GM12878 (cell line): ENCODE measurements around the gene OGFRL1. TPM values are rescaled to one million over a fixed set of nuclear protein-coding genes. Genes with fewer than 3 reads are reported as not detected.

ENCODE experiments used
- ATAC-seq: fragments of 200-7000 bp; cut with Tn5 transposase; 3 replicates; pipeline ENCODE4 v1.9.1; 2020; ENCODE audit warnings: mild to moderate bottlenecking, moderate library complexity
- BruUV-seq: library from RNA; stranded (reverse); fragments of 400-500 nt; replicated peaks from 2 replicates; lab custom pipeline; 2021; lab: Mats Ljungman, UMichigan
- CTCF ChIA-PET: fragments of 300-600 bp; sonication (Branson Sonifier 250); formaldehyde crosslinking; extraction: SDS; loops from one replicate; lab custom pipeline; 2021; ENCODE audit warnings: inconsistent platforms; lab: Yijun Ruan, JAX
- POLR2A ChIA-PET: fragments of 350-600 bp; formaldehyde crosslinking; extraction: SDS; loops from one replicate; lab custom pipeline; 2021; ENCODE audit warnings: inconsistent platforms; lab: Charles Lee
- RAD21 ChIA-PET: fragments of 300-600 bp; sonication (Branson Sonifier 250); formaldehyde crosslinking; loops from one replicate; lab custom pipeline; 2023; ENCODE audit warnings: antibody characterized with exemption; ENCODE audit not compliant: unreplicated experiment; lab: Charles Lee
- SMC1A ChIA-PET: fragments of 300-600 bp; sonication (Branson Sonifier 250); formaldehyde crosslinking; loops from one replicate; lab custom pipeline; 2023; ENCODE audit not compliant: unreplicated experiment, uncharacterized antibody; lab: Charles Lee
- DNase-seq: peaks from one replicate; pipeline ENCODE4 v3.0.0-alpha.2; 2011; ENCODE audit warnings: low read depth, low spot score
- FAIRE-seq: peaks from 3 replicates; lab custom pipeline; 2011; peaks lifted over from hg19 to GRCh38; lab: Jason Lieb, UNC
- H2AFZ ChIP-seq: 2 replicates; pipeline ENCODE4 v1.6.0; 2011; ENCODE audit warnings: low read depth, low read length, control low read depth; ENCODE audit not compliant: control insufficient read depth
- H3K27ac ChIP-seq: 2 replicates; pipeline ENCODE4 v1.5.1; 2011; ENCODE audit warnings: control low read depth; ENCODE audit not compliant: control insufficient read depth, insufficient read depth
- H3K27me3 ChIP-seq, 2 experiments: replicated peaks in 1 of 2; 2 replicates each; pipeline versions ENCODE4 v1.6.0 to v1.6.1; 2011; ENCODE audit warnings: low read length in 1 of 2; ENCODE audit not compliant: control insufficient read depth in 2 of 2, insufficient read depth in 2 of 2
- H3K36me3 ChIP-seq, 2 experiments: 2 replicates each; pipeline ENCODE4 v1.5.1; 2011; ENCODE audit warnings: low read length in 1 of 2; ENCODE audit not compliant: control insufficient read depth in 2 of 2, insufficient read depth in 2 of 2
- H3K4me1 ChIP-seq: 2 replicates; pipeline ENCODE4 v1.6.1; 2011; ENCODE audit warnings: mild to moderate bottlenecking, low read length, moderate library complexity, mixed read lengths; ENCODE audit not compliant: control insufficient read depth, insufficient read depth
- H3K4me2 ChIP-seq: 2 replicates; pipeline ENCODE4 v1.6.0; 2011; ENCODE audit warnings: control low read depth; ENCODE audit not compliant: control insufficient read depth, insufficient read depth
- H3K4me3 ChIP-seq: fragments of 200-600 bp; sonication (generic); 2 replicates; pipeline ENCODE4 v1.5.1; 2016
- H3K79me2 ChIP-seq: 2 replicates; pipeline ENCODE4 v1.6.0; 2011; ENCODE audit warnings: low read length; ENCODE audit not compliant: control insufficient read depth, insufficient read depth
- H3K9ac ChIP-seq: 2 replicates; pipeline ENCODE4 v1.8.0; 2011; ENCODE audit warnings: low read length, control low read depth, mixed read lengths; ENCODE audit not compliant: control insufficient read depth, insufficient read depth
- H3K9me3 ChIP-seq: replicated peaks from 3 replicates; pipeline ENCODE4 v1.5.1; 2011; ENCODE audit warnings: mild to moderate bottlenecking, low read length; ENCODE audit not compliant: control insufficient read depth, insufficient read depth
- H4K20me1 ChIP-seq: 2 replicates; pipeline ENCODE4 v1.6.0; 2011; ENCODE audit not compliant: control insufficient read depth, insufficient read depth
- EED ChIP-seq: sonication (generic); IDR thresholded peaks from 2 replicates; pipeline ENCODE4 v1.6.1; 2016; ENCODE audit warnings: antibody characterized with exemption, low read depth
- FOXM1 ChIP-seq: IDR thresholded peaks from 2 replicates; pipeline ENCODE4 v1.6.1; 2012; ENCODE audit warnings: low read depth, mild to moderate bottlenecking, inconsistent platforms, low read length, moderate library complexity
- HSF1 ChIP-seq: fragments of 150-350 bp; IDR thresholded peaks from 2 replicates; pipeline ENCODE4 v1.6.1; 2014; ENCODE audit warnings: mild to moderate bottlenecking, low read depth, low read length
- MXI1 ChIP-seq: fragments of 150-350 bp; IDR thresholded peaks from 2 replicates; pipeline ENCODE4 v1.6.1; 2011; ENCODE audit warnings: low read depth, mild to moderate bottlenecking, inconsistent platforms, low read length, improper control_type of control experiment
- MYB ChIP-seq: fragments of 150-350 bp; IDR thresholded peaks from 2 replicates; pipeline ENCODE4 v1.6.1; 2014; ENCODE audit warnings: mild to moderate bottlenecking, low read depth, low read length, borderline replicate concordance
- RBBP5 ChIP-seq: fragments of 200-600 bp; sonication (generic); conservative IDR thresholded peaks from 2 replicates; pipeline ENCODE4 v1.6.1; 2016
- RELA ChIP-seq: fragments of 450-650 bp; IDR thresholded peaks from 2 replicates; pipeline ENCODE4 v1.8.0; 2014; ENCODE audit warnings: borderline replicate concordance; ENCODE audit not compliant: partially characterized antibody
- SMAD1 ChIP-seq: fragments of 450-650 bp; IDR thresholded peaks from 2 replicates; pipeline ENCODE4 v1.6.1; 2018; ENCODE audit warnings: mild to moderate bottlenecking, low read depth; ENCODE audit not compliant: partially characterized antibody
- SMAD5 ChIP-seq: IDR thresholded peaks from 2 replicates; pipeline ENCODE4 v1.6.1; 2016; ENCODE audit warnings: antibody characterized with exemption, low read depth
- SUZ12 ChIP-seq: fragments of 200-600 bp; sonication (generic); IDR thresholded peaks from one replicate; pipeline ENCODE4 v1.6.1; 2018; ENCODE audit warnings: antibody characterized with exemption, mild to moderate bottlenecking; ENCODE audit not compliant: unreplicated experiment
- TAF1 ChIP-seq: IDR thresholded peaks from 2 replicates; pipeline ENCODE4 v1.6.1; 2011; ENCODE audit warnings: mild to moderate bottlenecking, low read depth, low read length, borderline replicate concordance
- ZBTB40 ChIP-seq: fragments of 450-650 bp; IDR thresholded peaks from 2 replicates; pipeline ENCODE4 v1.6.1; 2016; ENCODE audit warnings: mild to moderate bottlenecking, moderate library complexity, borderline replicate concordance
- ZNF207 ChIP-seq: fragments of 450-650 bp; IDR thresholded peaks from 2 replicates; pipeline ENCODE4 v1.6.1; 2014; ENCODE audit warnings: antibody characterized with exemption, mild to moderate bottlenecking, borderline replicate concordance
- WGBS: methylation state at CpG from one replicate; pipeline ENCODE4 v1.1.6; 2016; ENCODE audit warnings: low lambda C conversion rate; ENCODE audit not compliant: insufficient replicate concordance, insufficient coverage; ENCODE audit errors: missing lambda C conversion rate; 5-methylcytosine and 5-hydroxymethylcytosine counted together
- in situ Hi-C: fragments of 300-500 bp; cut with MboI; formaldehyde crosslinking; loops from 9 replicates; pipeline ENCODE4 v1.14.3; 2018; ENCODE audit warnings: mixed read lengths
- intact Hi-C: fragments of 100-400 bp; cut with micrococcal nuclease; formaldehyde crosslinking; loops from one replicate; pipeline ENCODE4 v1.14.2; 2022; ENCODE audit not compliant: unreplicated experiment
- polyA plus RNA-seq, 11 experiments: library from polyadenylated mRNA; depleted of rRNA in 4 of 11; unstranded in 6 of 11; stranded (reverse) in 5 of 11; fragments of >200 nt; fragmentation: Nextera tagmentation in 4 of 11; fragmentation: Illumina TruSeq in 1 of 11; extraction: Ambion mirVana in 4 of 11; extraction: Trizol in 1 of 11; gene quantifications; 1 replicate in 1 of 11; 2 replicates in 10 of 11; pipeline versions ENCODE4 v1.2.1 to v1.2.3, GENCODE V29; 2011 to 2016; ENCODE audit warnings: inconsistent platforms in 2 of 11, missing spikeins in 2 of 11, low read depth in 1 of 11
- total RNA-seq, 4 experiments: library from RNA; depleted of rRNA in 3 of 4; stranded (reverse); fragments of >200 nt in 3 of 4; fragmentation: Illumina TruSeq in 1 of 4; extraction: Trizol in 1 of 4; gene quantifications; 2 replicates each; pipeline versions ENCODE4 v1.2.1 to v1.2.3, GENCODE V29; 2013 to 2021

OGFRL1 gene
- total and polyA plus RNA-seq, 10 of the 15 experiments (the other 5 are each of a cell fraction or from before 2014, with no cell fraction given), result 0.24 to 5.8 (median 2.3) TPM

- SMC1A ChIA-PET, result interaction anchor here (0.9 kb wide), 1 partner anchor 86 kb away, joined by 3 read pairs; no protein-coding TSS in a partner anchor
- no peaks in the 10 kb centered on the region for H3K4me1 ChIP-seq
- H3K9me3 ChIP-seq, result no peaks in the 10 kb centered on the region
- CTCF ChIA-PET, result no interaction called here
- in situ Hi-C loops, result no loop called here
- BruUV-seq, result no TSS peak
- TF ChIP-seq SUZ12, result no peak
- no peak for TF ChIP-seq RELA
- TF ChIP-seq HSF1, result no peak
- no peak for TF ChIP-seq SMAD5
- TF ChIP-seq FOXM1, result no peak
- ATAC-seq (no peak), DNase-seq (no peak), FAIRE-seq (no peak)
- H3K79me2 ChIP-seq, result no peaks in the 10 kb centered on the region
- RAD21 ChIA-PET, result interaction anchor here (0.8 kb wide), 1 partner anchor 9 kb away, joined by 4 read pairs; the partner anchor contains the start of gene OGFRL1
- no peaks in the 10 kb centered on the region for H3K36me3 ChIP-seq
- no peaks in the 10 kb centered on the region for H4K20me1 ChIP-seq
- intact Hi-C loops, result no loop called here
- no peaks in the 10 kb centered on the region for H3K27me3 ChIP-seq
- H2AFZ ChIP-seq, result no peak overlapping the region
- POLR2A ChIA-PET, result interaction anchor here (1.4 kb wide), 1 partner anchor 9 kb away, joined by 4 read pairs; the partner anchor contains the start of gene OGFRL1
- no peak overlapping the region for H3K4me2 ChIP-seq
- no peak overlapping the region for H3K4me3 ChIP-seq
- 58% methylated on average over 2 of the region's 2 CpGs for WGBS
- H3K27ac ChIP-seq, result no peak overlapping the region
- no peak overlapping the region for H3K9ac ChIP-seq
Measured at GRCh38 chr6:71279321-71279720, 9.3 kb upstream of the OGFRL1 start.

GRCh38 chr6:71279740-71280139, 8.9 kb upstream of the OGFRL1 start:
- H3K36me3 ChIP-seq, result no peaks in the 10 kb centered on the region
- H3K9ac ChIP-seq, result no peak overlapping the region
- no peaks in the 10 kb centered on the region for H3K27me3 ChIP-seq
- ChIA-PET RAD21 (interaction anchor here (0.8 kb wide), 1 partner anchor 9 kb away, joined by 4 read pairs; the partner anchor contains the start of gene OGFRL1), POLR2A (interaction anchor here (1.4 kb wide), 1 partner anchor 8 kb away, joined by 4 read pairs; the partner anchor contains the start of gene OGFRL1), CTCF (no interaction called here), SMC1A (interaction anchor here (0.9 to 1.2 kb wide), 2 partner anchors 71 to 86 kb away, joined by 3 to 4 read pairs; no protein-coding TSS in a partner anchor)
- BruUV-seq, result no TSS peak
- no peak overlapping the region for H2AFZ ChIP-seq
- H3K4me1 ChIP-seq, result no peaks in the 10 kb centered on the region
- in situ Hi-C loops, result no loop called here
- DNase-seq (no peak), FAIRE-seq (no peak), ATAC-seq (no peak)
- no peak overlapping the region for H3K4me3 ChIP-seq
- intact Hi-C loops, result no loop called here
- no peak overlapping the region for H3K4me2 ChIP-seq
- no peaks in the 10 kb centered on the region for H4K20me1 ChIP-seq
- no peak overlapping the region for H3K27ac ChIP-seq
- WGBS, result 29% methylated on average over 4 of the region's 4 CpGs
- no peaks in the 10 kb centered on the region for H3K79me2 ChIP-seq
- no peaks in the 10 kb centered on the region for H3K9me3 ChIP-seq
- TF ChIP-seq ZBTB40, result no peak
- no peak for TF ChIP-seq EED
- no peak for TF ChIP-seq TAF1
- TF ChIP-seq RBBP5, result no peak
- TF ChIP-seq MXI1, result no peak
- no peak for TF ChIP-seq MYB
- no peak for TF ChIP-seq SMAD1
- no peak for TF ChIP-seq ZNF207
